ENCODE results near the gene SNURF. TPM values are rescaled to one million over a fixed set of nuclear protein-coding genes. Genes with fewer than 3 reads are reported as not detected.

Gene SNURF
- total RNA-seq, 2 experiments from 2014 or later = 6.8 TPM; not detected in 1

- Histone ChIP-seq H3K4me1 (ENCODE audit: insufficient read depth, low read length, poor library complexity, severe bottlenecking) (no peaks in the 10 kb centered on the region), H3K36me3 (ENCODE audit: insufficient read depth, low read length) (no peaks in the 10 kb centered on the region), H3K9me3 (ENCODE audit: low read length) (0 out of 2 replicates have a peak, but pooled peaks cover 6% of the 10 kb centered on the region), H3K4me3 (ENCODE audit: low read depth, low read length, poor library complexity, severe bottlenecking) (no peak overlapping the region), H3K27ac (ENCODE audit: low read depth, low read length, poor library complexity, severe bottlenecking) (no peak overlapping the region), H3K79me2 (ENCODE audit: insufficient read depth, low read depth, low read length) (no peaks in the 10 kb centered on the region), H2AFZ (ENCODE audit: low read length) (no peak overlapping the region), H4K20me1 (ENCODE audit: insufficient read depth, low read length) (no peaks in the 10 kb centered on the region), H3K9me2 (ENCODE audit: insufficient read depth, low read length) (no peaks in the 10 kb centered on the region), H3K4me2 (ENCODE audit: low read length) (no peak overlapping the region)
- ChIA-PET POLR2A (no interaction called here), CTCF (ENCODE audit: unreplicated experiment) (no interaction called here)
- BruUV-seq (replicated peaks) = no TSS peak
- TF ChIP-seq CTCF (conservative IDR thresholded peaks at IDR 0.05; ENCODE audit: low read length) (no peak), EZH2phosphoT487 (IDR thresholded peaks at IDR 0.05; ENCODE audit: borderline replicate concordance, low read depth, low read length) (no peak)
- intact Hi-C loops (cut with micrococcal nuclease; ENCODE audit: unreplicated experiment) = no loop called here
- no peak for DNase-seq (ENCODE audit: low spot score)
These were observed 31.9 kb downstream of the SNURF start for GRCh38 chr15:24986653-24987052.

Small RNA genes lying within 50 kb of the gene (small RNA-seq; reads per million reads assigned to genes)
- gene AC090602.1 (not detected), gene AC124312.4 (not detected), gene AC124312.5 (not detected)

Other genes starting within 250 kb of the SNURF start
- not detected in 2 replicates for gene SNRPN, start within 50 bp of the SNURF start, total RNA-seq (2014; rRNA removed; shearing (Covaris generic))
- gene SNRPN, start within 50 bp of the SNURF start, total RNA-seq (2022) = 26.8 and 31.9 TPM in 2 replicates